ENCODE results near the gene LRMDA. TPM values are rescaled to one million over a fixed set of nuclear protein-coding genes. Genes with fewer than 3 reads are reported as not detected.

The LRMDA gene
- total RNA-seq, 4 donors from 2014 or later: 0.88 to 14.1 (median 5.1) TPM; not detected in 1

DNA sequence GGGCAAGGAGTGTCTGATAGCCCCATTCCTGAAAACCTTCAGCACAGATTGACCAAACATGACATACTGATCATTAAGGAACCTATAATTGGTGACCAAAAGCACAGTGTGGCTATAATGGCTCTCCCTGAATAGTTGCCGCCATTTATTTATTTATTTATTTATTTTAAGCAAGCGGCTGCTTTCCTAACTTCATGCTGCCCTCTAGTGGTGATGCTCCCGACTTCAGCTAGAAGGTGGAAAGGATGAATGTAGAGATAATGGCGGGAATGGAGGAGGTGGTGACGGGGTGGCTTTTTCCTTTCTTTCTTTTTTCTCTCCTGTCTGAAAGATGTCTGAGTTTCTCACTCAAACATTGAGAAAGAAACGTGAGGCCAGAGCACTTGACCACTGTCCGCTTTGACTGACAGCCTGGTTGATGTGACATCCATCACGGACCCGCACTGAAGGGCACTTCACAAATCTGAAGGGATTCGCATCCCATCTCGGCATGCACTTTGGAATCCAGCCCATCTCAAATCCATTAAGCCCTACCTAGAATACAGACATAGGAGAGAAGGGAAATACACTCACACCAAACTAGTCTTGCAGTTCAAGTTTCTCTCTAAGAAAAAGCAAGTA lies 1116.0 kb downstream of the LRMDA start:
- 24 to 27% methylated on average over 11 of the region's 11 CpGs for WGBS, 2 donors
- intact Hi-C loops (cut with DNase I): no loop called here
- H3K27me3 ChIP-seq: no peaks in the 10 kb centered on the region
- H3K9me3 ChIP-seq: no peaks in the 10 kb centered on the region
- TF ChIP-seq POLR2A (IDR thresholded peaks at IDR 0.05): no peak
- TF ChIP-seq, protein P1, sequence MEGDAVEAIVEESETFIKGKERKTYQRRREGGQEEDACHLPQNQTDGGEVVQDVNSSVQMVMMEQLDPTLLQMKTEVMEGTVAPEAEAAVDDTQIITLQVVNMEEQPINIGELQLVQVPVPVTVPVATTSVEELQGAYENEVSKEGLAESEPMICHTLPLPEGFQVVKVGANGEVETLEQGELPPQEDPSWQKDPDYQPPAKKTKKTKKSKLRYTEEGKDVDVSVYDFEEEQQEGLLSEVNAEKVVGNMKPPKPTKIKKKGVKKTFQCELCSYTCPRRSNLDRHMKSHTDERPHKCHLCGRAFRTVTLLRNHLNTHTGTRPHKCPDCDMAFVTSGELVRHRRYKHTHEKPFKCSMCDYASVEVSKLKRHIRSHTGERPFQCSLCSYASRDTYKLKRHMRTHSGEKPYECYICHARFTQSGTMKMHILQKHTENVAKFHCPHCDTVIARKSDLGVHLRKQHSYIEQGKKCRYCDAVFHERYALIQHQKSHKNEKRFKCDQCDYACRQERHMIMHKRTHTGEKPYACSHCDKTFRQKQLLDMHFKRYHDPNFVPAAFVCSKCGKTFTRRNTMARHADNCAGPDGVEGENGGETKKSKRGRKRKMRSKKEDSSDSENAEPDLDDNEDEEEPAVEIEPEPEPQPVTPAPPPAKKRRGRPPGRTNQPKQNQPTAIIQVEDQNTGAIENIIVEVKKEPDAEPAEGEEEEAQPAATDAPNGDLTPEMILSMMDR (IDR thresholded peaks at IDR 0.05): peak; percentile 67 to 88 (median 78)
- H3K27ac ChIP-seq: no peak overlapping the region
- H3K36me3 ChIP-seq: no peaks in the 10 kb centered on the region
- H3K4me1 ChIP-seq: peaks cover 0 to 21% (median 2%) of the 10 kb centered on the region in 3 donors
- DNase-seq: no peak
- no peak overlapping the region for H3K4me3 ChIP-seq

DNA sequence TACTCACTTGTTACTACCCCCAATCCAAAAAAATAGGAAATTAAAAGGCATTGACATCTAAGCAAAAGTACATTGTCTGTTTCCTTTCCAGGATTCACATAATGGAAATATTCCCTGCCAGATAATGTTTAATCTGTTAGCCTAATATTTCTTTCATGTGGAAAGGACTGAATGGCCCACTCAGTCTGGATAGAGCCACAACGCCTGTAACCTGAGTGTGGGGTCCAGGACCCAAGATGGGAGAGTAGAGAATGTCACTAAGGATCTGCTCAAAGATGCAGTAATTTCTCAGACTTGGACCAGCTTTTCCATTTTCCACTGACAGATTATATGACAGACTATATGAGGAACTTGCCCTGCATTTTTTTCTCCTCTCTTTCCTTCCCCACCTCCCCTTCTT lies 1117.3 kb downstream of the LRMDA start:
- Histone ChIP-seq H3K9me3 (no peaks in the 10 kb centered on the region), H3K36me3 (no peaks in the 10 kb centered on the region), H3K27ac (no peak overlapping the region), H3K4me1 (peaks cover 0 to 23% (median 2%) of the 10 kb centered on the region in 3 donors), H3K27me3 (no peaks in the 10 kb centered on the region), H3K4me3 (no peak overlapping the region)
- WGBS, 2 donors: 57 to 86% methylated on average over 1 of the region's 1 CpG
- no peak for DNase-seq
- TF ChIP-seq, protein P1 (IDR thresholded peaks at IDR 0.05): no peak
- no peak for TF ChIP-seq POLR2A (IDR thresholded peaks at IDR 0.05)
- intact Hi-C loops (cut with DNase I): no loop called here

DNA sequence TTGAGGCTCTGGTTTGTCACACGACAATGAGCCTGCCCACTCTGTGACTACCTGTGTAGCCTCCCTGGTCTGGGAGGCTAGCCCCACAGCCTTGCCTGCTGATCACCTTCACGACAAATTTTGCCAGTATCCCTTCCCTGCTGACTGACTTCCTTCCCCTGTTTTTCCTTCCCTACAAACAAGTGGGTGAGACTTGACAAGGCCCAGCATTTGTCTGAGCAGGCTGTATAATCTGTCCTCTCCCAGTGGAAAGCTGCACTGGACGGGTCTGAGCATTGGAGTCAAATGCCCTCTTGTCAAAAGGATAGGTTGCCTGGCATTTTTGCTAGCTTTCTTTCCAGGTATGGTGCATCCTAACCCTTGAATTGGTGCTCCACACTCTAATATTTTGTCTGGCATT lies 1117.7 kb downstream of the LRMDA start:
- Histone ChIP-seq H3K36me3 (no peaks in the 10 kb centered on the region), H3K27me3 (no peaks in the 10 kb centered on the region), H3K9me3 (no peaks in the 10 kb centered on the region), H3K27ac (no peak overlapping the region), H3K4me1 (peaks cover 0 to 27% (median 2%) of the 10 kb centered on the region in 3 donors), H3K4me3 (no peak overlapping the region)
- TF ChIP-seq POLR2A (IDR thresholded peaks at IDR 0.05): no peak
- TF ChIP-seq, protein P1 (IDR thresholded peaks at IDR 0.05): no peak
- no peak for DNase-seq
- intact Hi-C loops (cut with DNase I): no loop called here
- WGBS, 2 donors: 68 to 74% methylated on average over 3 of the region's 3 CpGs

DNA sequence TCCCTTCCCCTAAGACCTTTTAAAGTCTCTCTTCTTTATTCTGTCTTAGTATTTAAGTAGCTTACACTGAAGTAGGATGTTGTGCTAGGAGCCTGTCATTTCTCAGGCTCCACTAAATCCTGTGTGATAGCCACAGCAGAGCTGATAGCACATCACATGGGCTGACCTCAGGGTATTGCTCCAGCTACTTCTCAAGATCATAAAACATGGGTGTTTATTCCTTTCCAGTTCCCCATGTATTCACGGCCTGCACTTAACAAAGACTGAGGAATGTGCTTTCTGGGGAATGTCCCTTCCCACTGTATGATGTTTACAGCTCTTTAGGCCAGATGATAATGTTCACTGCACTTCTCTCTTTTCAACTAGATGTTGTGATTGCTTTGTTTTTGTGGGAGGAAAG lies 1119.4 kb downstream of the LRMDA start:
- Histone ChIP-seq H3K4me3 (no peak overlapping the region), H3K36me3 (no peaks in the 10 kb centered on the region), H3K9me3 (no peaks in the 10 kb centered on the region), H3K27ac (peak overlapping the region in 1 of 4 donors; percentile 14), H3K27me3 (no peaks in the 10 kb centered on the region), H3K4me1 (peaks cover 0 to 27% (median 2%) of the 10 kb centered on the region in 3 donors)
- 25 to 50% methylated on average over 1 of the region's 1 CpG for WGBS, 2 donors
- no peak for DNase-seq
- TF ChIP-seq POLR2A (IDR thresholded peaks at IDR 0.05): no peak
- TF ChIP-seq, protein P1 (IDR thresholded peaks at IDR 0.05): no peak
- intact Hi-C loops (cut with DNase I): no loop called here

- DNase-seq: no peak
- TF ChIP-seq POLR2A (IDR thresholded peaks at IDR 0.05): no peak
- TF ChIP-seq, protein P1 (IDR thresholded peaks at IDR 0.05): no peak
- intact Hi-C loops (cut with DNase I): no loop called here
Observed at GRCh38 chr10:76552091-76552873, 1120.9 kb downstream of the LRMDA start.

More at GRCh38 chr10:76552091-76552873, 1120.9 kb downstream of the LRMDA start:
- H3K9me3 ChIP-seq: no peaks in the 10 kb centered on the region
- 67 to 80% methylated on average over 1 of the region's 1 CpG for WGBS, 2 donors
- H3K27ac ChIP-seq: peak overlapping the region in 1 of 4 donors; percentile 32
- H3K36me3 ChIP-seq: no peaks in the 10 kb centered on the region
- no peaks in the 10 kb centered on the region for H3K27me3 ChIP-seq
- no peak overlapping the region for H3K4me3 ChIP-seq
- H3K4me1 ChIP-seq: peaks cover 0 to 24% (median under 1%) of the 10 kb centered on the region in 3 donors
